ENCODE measurements around the gene LARGE1.

GRCh38 chr22:33903012-33903411 is 17.3 kb downstream of the LARGE1 start:
- TF ChIP-seq, protein P1, sequence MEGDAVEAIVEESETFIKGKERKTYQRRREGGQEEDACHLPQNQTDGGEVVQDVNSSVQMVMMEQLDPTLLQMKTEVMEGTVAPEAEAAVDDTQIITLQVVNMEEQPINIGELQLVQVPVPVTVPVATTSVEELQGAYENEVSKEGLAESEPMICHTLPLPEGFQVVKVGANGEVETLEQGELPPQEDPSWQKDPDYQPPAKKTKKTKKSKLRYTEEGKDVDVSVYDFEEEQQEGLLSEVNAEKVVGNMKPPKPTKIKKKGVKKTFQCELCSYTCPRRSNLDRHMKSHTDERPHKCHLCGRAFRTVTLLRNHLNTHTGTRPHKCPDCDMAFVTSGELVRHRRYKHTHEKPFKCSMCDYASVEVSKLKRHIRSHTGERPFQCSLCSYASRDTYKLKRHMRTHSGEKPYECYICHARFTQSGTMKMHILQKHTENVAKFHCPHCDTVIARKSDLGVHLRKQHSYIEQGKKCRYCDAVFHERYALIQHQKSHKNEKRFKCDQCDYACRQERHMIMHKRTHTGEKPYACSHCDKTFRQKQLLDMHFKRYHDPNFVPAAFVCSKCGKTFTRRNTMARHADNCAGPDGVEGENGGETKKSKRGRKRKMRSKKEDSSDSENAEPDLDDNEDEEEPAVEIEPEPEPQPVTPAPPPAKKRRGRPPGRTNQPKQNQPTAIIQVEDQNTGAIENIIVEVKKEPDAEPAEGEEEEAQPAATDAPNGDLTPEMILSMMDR (conservative IDR thresholded peaks at IDR 0.05; ENCODE audit: low read length) = no peak
- no peak for TF ChIP-seq EZH2phosphoT487 (IDR thresholded peaks at IDR 0.05; ENCODE audit: borderline replicate concordance)
